ENCODE results near the gene NEFH. TPM values are rescaled to one million over a fixed set of nuclear protein-coding genes. Genes with fewer than 3 reads are reported as not detected.

The NEFH gene
- total RNA-seq, 1 experiment from 2014 or later = not detected

GRCh38 chr22:29445508-29445907 is 34.5 kb upstream of the NEFH start:
- Histone ChIP-seq H3K4me1 (ENCODE audit: control insufficient read depth in 1 of 2, insufficient read depth in 2 of 2, low read length in 2 of 2) (no peaks in the 10 kb centered on the region), H2AFZ (ENCODE audit: low read depth, low read length, poor library complexity, severe bottlenecking) (no peak overlapping the region), H3K4me2 (ENCODE audit: low read length) (no peak overlapping the region), H3K9me2 (ENCODE audit: insufficient read depth) (no peaks in the 10 kb centered on the region), H3K27me3 (ENCODE audit: insufficient read depth, low read length) (no peaks in the 10 kb centered on the region), H3K9ac (ENCODE audit: low read length) (no peak overlapping the region), H3K27ac (ENCODE audit: low read depth, low read length) (no peak overlapping the region), H4K20me1 (ENCODE audit: insufficient read depth) (no peaks in the 10 kb centered on the region), H3K36me3 (ENCODE audit: control insufficient read depth in 1 of 2, insufficient read depth in 2 of 2, low read length in 2 of 2) (no peaks in the 10 kb centered on the region), H3K9me3 (ENCODE audit: control insufficient read depth in 1 of 2, insufficient read depth in 1 of 2, low read depth in 1 of 2, low read length in 2 of 2) (no peaks in the 10 kb centered on the region), H3K79me2 (ENCODE audit: insufficient read depth, low read length) (no peaks in the 10 kb centered on the region), H3K4me3 (replicated peaks in 1 of 2; ENCODE audit: low read depth in 1 of 2, low read length in 2 of 2) (no peak overlapping the region)
- DNase-seq (ENCODE audit: low read depth, low spot score) = no peak
- ChIA-PET CTCF (no interaction called here), RAD21 (ENCODE audit: low non-redundant PET in 1 of 2, low total read pairs in 2 of 2, uncharacterized antibody in 2 of 2, unreplicated experiment in 2 of 2) (no interaction called here), POLR2A (no interaction called here)
- TF ChIP-seq SIN3A (IDR thresholded peaks at IDR 0.05; ENCODE audit: low read depth) (no peak), RAD21 (IDR thresholded peaks at IDR 0.05; ENCODE audit: low read depth) (no peak), POLR2A (IDR thresholded peaks at IDR 0.05; ENCODE audit: borderline replicate concordance, extremely low read depth, insufficient read depth, insufficient read length) (no peak), JUND (IDR thresholded peaks at IDR 0.05) (no peak), FOSL1 (IDR thresholded peaks at IDR 0.05; ENCODE audit: low read depth) (no peak), EZH2 (IDR thresholded peaks at IDR 0.05) (no peak), TCF7L2 (IDR thresholded peaks at IDR 0.05; ENCODE audit: borderline replicate concordance, extremely low read depth, insufficient read depth, insufficient read length) (no peak), POLR2AphosphoS5 (IDR thresholded peaks at IDR 0.05; ENCODE audit: low read depth, low read length) (no peak), EGR1 (IDR thresholded peaks at IDR 0.05; ENCODE audit: low read depth) (no peak), SRF (IDR thresholded peaks at IDR 0.05; ENCODE audit: low read depth) (no peak), CEBPB (IDR thresholded peaks at IDR 0.05; ENCODE audit: low read depth) (no peak), ZBTB33 (IDR thresholded peaks at IDR 0.05; ENCODE audit: extremely low read depth, insufficient replicate concordance, low read length) (no peak), CTCF (IDR thresholded peaks at IDR 0.05 in 2 of 3, conservative IDR thresholded peaks at IDR 0.05 in 1 of 3; ENCODE audit: borderline replicate concordance in 1 of 3, insufficient read depth in 1 of 3, low read depth in 2 of 3, low read length in 2 of 3) (no peak), REST (IDR thresholded peaks at IDR 0.05; ENCODE audit: low read depth) (no peak), MAX (IDR thresholded peaks at IDR 0.05) (no peak), SP1 (IDR thresholded peaks at IDR 0.05; ENCODE audit: low read depth) (no peak), EZH2phosphoT487 (IDR thresholded peaks at IDR 0.05; ENCODE audit: borderline replicate concordance) (no peak), ZNF274 (IDR thresholded peaks at IDR 0.05; ENCODE audit: low read depth, low read length) (no peak)
- BruUV-seq (replicated peaks) = no TSS peak
- intact Hi-C loops (cut with micrococcal nuclease) = no loop called here
- ATAC-seq = no peak
